KMS-11 (cell line): Measurements from ENCODE around the gene KIAA0930.

Experiments
- H2AFZ ChIP-seq: fragments of 200-600 bp; sonication (generic); 2 replicates; pipeline ENCODE4 v1.6.1; 2016; ENCODE audit warnings: antibody characterized with exemption, mixed run types, low read depth
- H3K27ac ChIP-seq: fragments of 200-600 bp; sonication (generic); 2 replicates; pipeline ENCODE4 v1.6.1; 2016; ENCODE audit warnings: mild to moderate bottlenecking, mixed run types
- H3K27me3 ChIP-seq: fragments of 200-600 bp; sonication (generic); 2 replicates; pipeline ENCODE4 v1.6.1; 2017; ENCODE audit warnings: mild to moderate bottlenecking, low read depth, mixed run types, moderate library complexity; ENCODE audit not compliant: insufficient read depth
- H3K36me3 ChIP-seq: fragments of 200-600 bp; sonication (generic); 2 replicates; pipeline ENCODE4 v1.6.1; 2017; ENCODE audit warnings: mild to moderate bottlenecking, mixed run types; ENCODE audit not compliant: insufficient read depth
- H3K4me1 ChIP-seq: fragments of 200-600 bp; sonication (generic); 2 replicates; pipeline ENCODE4 v1.6.1; 2016; ENCODE audit warnings: mild to moderate bottlenecking, low read depth, mixed run types; ENCODE audit not compliant: poor library complexity, severe bottlenecking
- H3K4me2 ChIP-seq: fragments of 200-600 bp; sonication (generic); 2 replicates; pipeline ENCODE4 v1.7.0; 2016; ENCODE audit warnings: mild to moderate bottlenecking, mixed run types
- H3K4me3 ChIP-seq: fragments of 200-600 bp; sonication (generic); IDR thresholded peaks from 2 replicates; pipeline ENCODE4 v1.6.1; 2017; ENCODE audit warnings: low read depth, low read length, mixed read lengths; ENCODE audit not compliant: insufficient read depth
- H3K79me2 ChIP-seq: fragments of 200-600 bp; sonication (generic); 2 replicates; pipeline ENCODE4 v1.6.1; 2016; ENCODE audit warnings: low read depth, mixed run types; ENCODE audit not compliant: insufficient read depth
- H3K9ac ChIP-seq: fragments of 200-600 bp; sonication (generic); 2 replicates; pipeline ENCODE4 v1.6.1; 2016; ENCODE audit warnings: mild to moderate bottlenecking, mixed run types
- H4K20me1 ChIP-seq: fragments of 200-600 bp; sonication (generic); 2 replicates; pipeline ENCODE4 v1.6.1; 2016; ENCODE audit warnings: mild to moderate bottlenecking, mixed run types; ENCODE audit not compliant: insufficient read depth
- CTCF ChIP-seq: fragments of 200-600 bp; sonication (generic); conservative IDR thresholded peaks from 2 replicates; pipeline ENCODE4 v1.6.1; 2017; ENCODE audit warnings: low read depth, mild to moderate bottlenecking, antibody characterized with exemption, low read length, moderate library complexity, mixed read lengths

KIAA0930 gene

DNA sequence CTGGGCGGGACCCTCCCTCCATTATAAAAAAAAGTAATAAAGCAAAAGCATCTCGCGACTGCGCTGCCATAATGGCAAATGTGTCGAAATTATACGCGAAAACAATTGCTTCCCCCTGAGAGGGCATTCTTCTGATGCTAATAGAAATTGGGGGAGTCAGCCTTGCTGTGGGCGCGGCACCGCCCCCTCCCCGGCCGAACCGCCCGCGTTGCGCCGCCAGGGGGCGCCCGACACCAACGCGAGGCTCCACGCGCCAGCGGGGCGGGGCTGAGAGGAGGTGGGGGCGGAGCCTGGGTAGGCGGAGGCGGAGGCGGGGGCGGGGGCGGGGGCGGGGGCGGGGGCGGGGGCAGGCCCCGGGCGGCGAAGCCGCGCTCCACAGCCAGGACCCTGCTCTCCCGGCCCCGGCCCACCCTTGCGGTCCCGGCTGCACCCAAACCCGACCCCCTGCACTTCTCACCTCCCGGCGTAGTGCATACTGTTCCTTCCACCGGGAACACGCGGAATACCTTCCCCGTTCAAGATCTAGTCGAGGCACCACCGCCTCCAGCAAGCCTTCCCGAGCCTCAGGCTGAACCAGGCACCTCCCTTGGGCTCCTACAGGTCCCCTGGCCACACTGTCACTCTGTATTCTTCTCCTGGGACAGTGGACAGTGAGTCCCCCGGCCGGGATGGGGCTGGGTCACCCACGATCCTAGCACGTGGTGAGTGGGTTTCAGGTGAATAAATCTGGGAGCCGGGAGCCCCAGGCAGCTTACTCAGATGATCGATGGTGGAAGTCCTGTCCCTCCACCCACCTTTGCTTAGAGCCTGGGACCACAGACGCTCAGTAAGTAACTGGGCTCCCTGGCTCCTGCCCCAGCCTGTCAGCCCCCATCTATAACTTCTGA lies 28.5 kb upstream of the KIAA0930 start:
- H3K4me1 ChIP-seq: no peaks in the 10 kb centered on the region
- peak; percentile 75 for TF ChIP-seq CTCF
- peak overlapping the region; percentile 94 for H3K4me2 ChIP-seq
- H3K79me2 ChIP-seq: no peaks in the 10 kb centered on the region
- H3K27me3 ChIP-seq: peaks cover 17% of the 10 kb centered on the region; the same call in 1 of the 2 replicates
- no peaks in the 10 kb centered on the region for H4K20me1 ChIP-seq
- no peak overlapping the region; the same call in 1 of the 2 replicates for H3K9ac ChIP-seq
- H3K36me3 ChIP-seq: no peaks in the 10 kb centered on the region
- H3K4me3 ChIP-seq: no peak overlapping the region
- peak overlapping the region; percentile 96 for H2AFZ ChIP-seq
- no peak overlapping the region for H3K27ac ChIP-seq

GRCh38 chr22:45268167-45268957 lies 27.7 kb upstream of the KIAA0930 start:
- Histone ChIP-seq H3K9ac (no peak overlapping the region; the same call in 1 of the 2 replicates), H2AFZ (peak overlapping the region; percentile 96), H3K27ac (no peak overlapping the region), H4K20me1 (no peaks in the 10 kb centered on the region), H3K36me3 (no peaks in the 10 kb centered on the region), H3K27me3 (peaks cover 19% of the 10 kb centered on the region; the same call in 1 of the 2 replicates), H3K4me1 (peaks cover 2% of the 10 kb centered on the region), H3K4me3 (no peak overlapping the region), H3K79me2 (no peaks in the 10 kb centered on the region), H3K4me2 (peak overlapping the region; percentile 94)
- TF ChIP-seq CTCF: no peak

DNA sequence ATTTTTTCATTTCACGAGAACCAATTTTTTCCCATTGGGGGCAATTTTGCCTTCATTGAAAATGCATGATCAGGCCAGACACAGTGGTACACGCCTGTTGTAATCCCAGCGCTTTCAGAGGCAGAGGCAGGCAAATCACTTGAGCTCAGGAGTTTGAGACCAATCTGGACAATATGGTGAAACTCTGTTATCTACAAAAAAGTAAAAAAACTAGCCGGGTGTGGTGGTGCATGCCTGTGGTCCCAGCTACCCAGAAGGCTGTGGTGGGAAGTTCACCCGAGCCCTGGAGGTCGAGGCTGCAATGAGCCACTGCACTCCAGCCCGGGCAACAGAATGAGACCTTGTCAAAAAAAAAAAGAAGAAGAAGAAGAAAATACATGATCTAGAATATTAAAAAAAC lies 24.8 kb upstream of the KIAA0930 start:
- H3K4me1 ChIP-seq: peaks cover 11% of the 10 kb centered on the region
- no peaks in the 10 kb centered on the region for H4K20me1 ChIP-seq
- no peak overlapping the region for H2AFZ ChIP-seq
- H3K36me3 ChIP-seq: no peaks in the 10 kb centered on the region
- H3K27ac ChIP-seq: no peak overlapping the region
- no peak overlapping the region for H3K9ac ChIP-seq
- H3K27me3 ChIP-seq: peaks cover 20% of the 10 kb centered on the region; the same call in 1 of the 2 replicates
- H3K79me2 ChIP-seq: no peaks in the 10 kb centered on the region
- no peak for TF ChIP-seq CTCF
- no peak overlapping the region for H3K4me2 ChIP-seq
- no peak overlapping the region for H3K4me3 ChIP-seq

DNA sequence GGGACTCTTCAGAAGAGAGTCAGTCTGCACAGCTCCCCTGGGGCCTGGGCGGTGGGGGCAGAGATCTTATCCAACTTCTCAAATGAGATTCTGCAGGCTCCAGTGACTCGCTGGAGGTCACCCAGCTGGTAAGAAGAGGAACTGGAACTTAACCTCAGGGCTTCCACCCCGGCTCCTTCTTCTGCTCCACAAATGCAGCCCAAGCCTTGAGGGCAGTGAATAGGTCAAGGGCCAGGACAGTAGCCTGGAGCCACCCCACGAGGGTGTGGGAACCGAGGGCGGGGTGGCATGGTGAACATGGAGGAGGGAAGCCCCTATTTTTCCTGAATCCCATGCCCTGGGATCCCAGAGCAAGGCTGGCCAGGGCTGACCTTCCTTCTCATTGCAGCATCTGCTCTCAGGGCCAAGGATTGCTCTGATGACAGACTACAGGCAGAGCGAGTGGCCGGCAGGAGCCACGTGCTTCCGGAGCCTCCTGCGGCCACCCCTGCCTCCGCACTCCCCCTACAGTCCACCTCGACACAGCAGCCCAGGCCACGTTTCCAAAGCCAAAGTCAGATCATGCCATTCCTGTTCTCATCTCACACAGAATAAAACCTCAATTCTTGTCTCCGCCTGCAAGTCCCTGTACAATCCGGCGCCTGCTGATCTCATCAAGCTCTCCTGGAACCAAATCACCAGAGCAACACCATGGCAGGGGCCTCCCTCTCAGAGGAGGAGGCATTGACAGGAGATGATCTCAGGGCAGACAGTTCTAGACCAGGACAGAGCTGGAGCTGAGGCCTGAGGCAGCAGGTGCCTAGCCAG lies 23.0 kb upstream of the KIAA0930 start:
- H2AFZ ChIP-seq: no peak overlapping the region
- no peak overlapping the region for H3K9ac ChIP-seq
- no peak overlapping the region for H3K4me3 ChIP-seq
- no peaks in the 10 kb centered on the region for H4K20me1 ChIP-seq
- no peaks in the 10 kb centered on the region for H3K79me2 ChIP-seq
- TF ChIP-seq CTCF: no peak
- H3K4me1 ChIP-seq: peaks cover 11% of the 10 kb centered on the region
- H3K36me3 ChIP-seq: no peaks in the 10 kb centered on the region
- no peak overlapping the region for H3K27ac ChIP-seq
- peaks cover 9% of the 10 kb centered on the region; the same call in 1 of the 2 replicates for H3K27me3 ChIP-seq
- no peak overlapping the region for H3K4me2 ChIP-seq
